Loucy (cell line): ENCODE data around the gene LRRC26.

Experiments used
- H2AFZ ChIP-seq: fragments of 200-600 bp; sonication (generic); 2 replicates; pipeline ENCODE4 v1.6.0; 2016; ENCODE audit warnings: antibody characterized with exemption, mild to moderate bottlenecking, low read length, moderate library complexity
- H3F3A ChIP-seq: fragments of 200-600 bp; 2 replicates; pipeline ENCODE4 v1.6.0; 2016; ENCODE audit warnings: antibody characterized with exemption, low read depth, mild to moderate bottlenecking
- H3K27me3 ChIP-seq: fragments of 200-600 bp; sonication (generic); 2 replicates; pipeline ENCODE4 v1.6.1; 2014; ENCODE audit warnings: low read length, mild to moderate bottlenecking; ENCODE audit not compliant: insufficient read depth, poor library complexity, severe bottlenecking
- H3K36me3 ChIP-seq: fragments of 200-600 bp; sonication (generic); 2 replicates; pipeline ENCODE4 v1.6.1; 2016; ENCODE audit warnings: low read length; ENCODE audit not compliant: insufficient read depth
- H3K4me1 ChIP-seq: fragments of 200-600 bp; sonication (generic); 2 replicates; pipeline ENCODE4 v1.5.1; 2014; ENCODE audit warnings: low read length, mild to moderate bottlenecking; ENCODE audit not compliant: insufficient read depth, poor library complexity, severe bottlenecking
- H3K4me2 ChIP-seq: fragments of 200-600 bp; sonication (generic); 2 replicates; pipeline ENCODE4 v1.6.0; 2014; ENCODE audit warnings: antibody characterized with exemption, low read length, low read depth, mild to moderate bottlenecking; ENCODE audit not compliant: poor library complexity, severe bottlenecking
- H3K4me3 ChIP-seq: fragments of 200-600 bp; sonication (generic); 2 replicates; pipeline ENCODE4 v1.5.1; 2014; ENCODE audit warnings: low read length, mild to moderate bottlenecking, mixed read lengths; ENCODE audit not compliant: poor library complexity, severe bottlenecking
- H3K79me2 ChIP-seq: fragments of 200-600 bp; sonication (generic); 2 replicates; pipeline ENCODE4 v1.6.1; 2014; ENCODE audit warnings: low read length; ENCODE audit not compliant: insufficient read depth
- H3K9ac ChIP-seq: fragments of 200-600 bp; sonication (generic); 2 replicates; pipeline ENCODE4 v1.6.0; 2014; ENCODE audit warnings: mild to moderate bottlenecking, low read depth, low read length, moderate library complexity; ENCODE audit not compliant: poor library complexity, severe bottlenecking
- H3K9me2 ChIP-seq: fragments of 200-600 bp; sonication (generic); replicated peaks from 2 replicates; pipeline ENCODE4 v1.6.1; 2016; ENCODE audit warnings: low read depth, low read length, mixed read lengths
- H3K9me3 ChIP-seq: fragments of 200-600 bp; sonication (generic); 2 replicates; pipeline ENCODE4 v1.6.1; 2014; ENCODE audit warnings: mild to moderate bottlenecking, antibody characterized with exemption, low read length, low read depth; ENCODE audit not compliant: insufficient read depth
- H4K20me1 ChIP-seq: fragments of 200-600 bp; sonication (generic); 2 replicates; pipeline ENCODE4 v1.6.0; 2014; ENCODE audit warnings: antibody characterized with exemption, low read length, mild to moderate bottlenecking; ENCODE audit not compliant: insufficient read depth, poor library complexity, severe bottlenecking
- CTCF ChIP-seq: fragments of 200-600 bp; sonication (generic); conservative IDR thresholded peaks from 2 replicates; pipeline ENCODE4 v1.5.1; 2014; ENCODE audit warnings: mild to moderate bottlenecking, antibody characterized with exemption, low read length
- EZH2phosphoT487 ChIP-seq: fragments of 200-600 bp; IDR thresholded peaks from 2 replicates; pipeline ENCODE4 v1.6.1; 2018; ENCODE audit warnings: antibody characterized with exemption, mild to moderate bottlenecking, moderate library complexity, borderline replicate concordance

Gene LRRC26

DNA sequence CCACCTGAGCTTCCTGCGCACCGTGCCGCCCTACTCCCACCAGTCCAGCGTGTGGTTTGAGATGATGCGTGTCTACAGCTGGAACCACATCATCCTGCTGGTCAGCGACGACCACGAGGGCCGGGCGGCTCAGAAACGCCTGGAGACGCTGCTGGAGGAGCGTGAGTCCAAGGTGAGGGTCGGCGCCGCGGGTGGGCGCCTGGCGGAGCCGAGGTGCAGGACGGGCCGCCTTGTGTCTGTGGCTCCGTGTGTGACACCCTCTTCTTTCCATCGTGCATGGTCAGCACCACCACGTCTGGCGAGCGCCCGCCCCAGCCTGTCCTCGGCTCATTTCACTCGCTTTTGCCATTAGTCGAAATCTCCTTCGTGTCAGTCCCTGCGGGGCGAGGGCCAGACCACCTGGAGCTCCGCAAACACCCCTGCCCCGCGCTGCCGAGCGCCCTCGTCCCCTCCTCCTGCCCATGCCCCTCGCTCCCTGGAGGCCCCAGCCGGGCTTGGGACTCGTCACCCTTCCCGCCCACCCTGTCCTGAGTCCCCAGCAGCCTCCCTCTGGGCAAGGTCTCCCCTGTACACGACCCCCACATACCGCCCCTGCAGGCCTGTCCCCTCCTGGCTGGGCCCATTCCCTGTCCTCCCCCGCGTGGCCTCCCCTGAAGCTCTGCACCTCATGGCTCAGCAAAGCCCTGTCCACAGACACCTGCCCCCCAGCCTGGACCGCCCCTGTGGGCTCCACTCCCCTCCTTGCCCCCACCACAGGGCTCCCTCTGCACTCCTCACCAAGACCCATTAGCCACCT is 23.9 kb downstream of the LRRC26 start:
- Histone ChIP-seq H4K20me1 (no peaks in the 10 kb centered on the region), H3K4me2 (no peak overlapping the region), H3K9me2 (no peaks in the 10 kb centered on the region), H3K4me3 (no peak overlapping the region), H3K36me3 (no peaks in the 10 kb centered on the region), H2AFZ (no peak overlapping the region), H3K79me2 (no peaks in the 10 kb centered on the region), H3K9ac (no peak overlapping the region), H3K9me3 (no peaks in the 10 kb centered on the region), H3F3A (no peaks in the 10 kb centered on the region), H3K27me3 (no peaks in the 10 kb centered on the region), H3K4me1 (no peaks in the 10 kb centered on the region)
- no peak for TF ChIP-seq CTCF
- TF ChIP-seq EZH2phosphoT487 = no peak

- Histone ChIP-seq H3K27me3 (no peaks in the 10 kb centered on the region), H3K4me3 (no peak overlapping the region), H2AFZ (no peak overlapping the region), H3F3A (no peaks in the 10 kb centered on the region), H3K36me3 (no peaks in the 10 kb centered on the region), H3K4me2 (no peak overlapping the region), H3K9ac (no peak overlapping the region), H4K20me1 (no peaks in the 10 kb centered on the region), H3K9me3 (no peaks in the 10 kb centered on the region), H3K9me2 (no peaks in the 10 kb centered on the region), H3K79me2 (no peaks in the 10 kb centered on the region), H3K4me1 (no peaks in the 10 kb centered on the region)
- no peak for TF ChIP-seq CTCF
- no peak for TF ChIP-seq EZH2phosphoT487
These were observed 26.4 kb downstream of the LRRC26 start for GRCh38 chr9:137143459-137143858.

DNA sequence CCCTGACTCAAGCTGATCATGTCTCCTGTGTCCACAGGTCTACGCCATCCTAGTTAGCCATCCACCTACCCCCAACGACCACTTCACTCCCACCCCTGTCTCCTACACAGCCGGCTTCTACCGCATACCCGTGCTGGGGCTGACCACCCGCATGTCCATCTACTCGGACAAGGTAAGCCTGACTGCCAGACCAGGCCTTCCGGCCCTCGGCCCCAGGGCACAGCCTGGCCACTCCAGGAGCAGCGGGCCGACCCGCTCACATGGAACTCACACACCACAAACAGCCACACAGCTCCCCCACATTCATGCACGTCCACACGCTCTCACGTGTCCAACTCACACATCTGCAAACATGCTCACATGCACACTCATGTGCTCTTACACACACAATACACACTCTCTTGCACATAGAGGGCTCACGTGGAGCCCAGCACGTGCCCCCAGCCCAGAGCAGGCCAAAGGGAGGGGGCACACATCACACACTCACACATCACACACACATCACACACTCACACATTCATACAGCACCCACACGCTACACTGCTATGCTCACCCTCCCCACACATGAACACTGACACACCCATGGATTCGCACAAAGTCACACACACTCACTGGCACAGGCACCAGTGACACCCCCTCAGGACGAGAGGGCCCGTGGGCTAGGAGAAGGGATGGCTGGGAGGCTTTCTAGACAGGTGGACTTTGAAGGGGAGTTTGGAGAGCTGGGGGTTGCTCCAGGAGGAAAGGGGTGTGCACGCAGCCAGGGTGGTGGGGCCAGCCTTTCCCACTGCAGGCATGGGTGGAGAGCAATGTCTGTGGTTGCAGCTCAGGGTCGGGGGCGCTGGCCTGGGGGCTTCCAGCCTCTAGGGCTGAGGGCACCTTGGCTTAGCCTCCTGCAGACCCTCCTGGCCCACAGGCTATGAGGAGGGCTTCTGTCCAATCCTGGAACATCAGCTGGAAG is 27.6 kb downstream of the LRRC26 start:
- H3K4me3 ChIP-seq = no peak overlapping the region
- H3K9me3 ChIP-seq = no peaks in the 10 kb centered on the region
- H3K9me2 ChIP-seq = no peaks in the 10 kb centered on the region
- no peak overlapping the region for H3K4me2 ChIP-seq
- no peaks in the 10 kb centered on the region for H3K4me1 ChIP-seq
- no peaks in the 10 kb centered on the region for H3F3A ChIP-seq
- H3K79me2 ChIP-seq = no peaks in the 10 kb centered on the region
- no peaks in the 10 kb centered on the region for H3K36me3 ChIP-seq
- no peak for TF ChIP-seq CTCF
- no peak for TF ChIP-seq EZH2phosphoT487
- no peaks in the 10 kb centered on the region for H4K20me1 ChIP-seq
- no peak overlapping the region for H3K9ac ChIP-seq
- H2AFZ ChIP-seq = no peak overlapping the region
- H3K27me3 ChIP-seq = no peaks in the 10 kb centered on the region
